ENCODE data around the gene IMPG2. TPM values are rescaled to one million over a fixed set of nuclear protein-coding genes. Genes with fewer than 3 reads are reported as not detected.

Gene IMPG2
- total and polyA plus RNA-seq, 2 donors (not counting 1 experiment from before 2014, with no cell fraction given), result 0.21 to 0.44 TPM

DNA sequence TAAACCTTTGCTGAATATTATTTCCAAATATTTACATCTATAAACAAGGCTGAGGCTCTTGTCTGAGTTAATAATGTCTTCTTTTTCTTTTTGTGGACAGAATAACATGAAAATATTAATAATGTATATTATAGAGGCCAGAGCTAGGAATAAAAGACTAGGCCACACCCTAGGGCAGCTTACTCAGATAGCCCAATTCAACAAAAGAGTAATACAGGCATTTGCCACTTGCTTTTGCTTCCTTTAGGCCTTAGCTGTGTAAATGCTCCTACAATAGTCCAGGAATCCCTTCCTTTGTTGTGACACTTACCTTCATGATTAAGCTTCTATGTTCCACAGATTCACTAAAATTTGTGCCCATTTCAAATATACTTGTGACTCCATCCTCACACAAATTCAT, 16.5 kb downstream of the IMPG2 start:
- ATAC-seq (ENCODE audit: low read depth) (no peak), DNase-seq (no peak)
- H3K4me3 ChIP-seq (ENCODE audit: control extremely low read depth in 1 of 5, extremely low read depth in 1 of 5, insufficient read depth in 1 of 5, low read depth in 2 of 5, low read length in 4 of 5), result no peak overlapping the region
- no peaks in the 10 kb centered on the region for H4K20me1 ChIP-seq (ENCODE audit: control insufficient read depth, insufficient read depth, low read length, poor library complexity, severe bottlenecking)
- ChIA-PET POLR2A (no interaction called here), CTCF (no interaction called here)
- no peak overlapping the region for H3K27ac ChIP-seq (ENCODE audit: low read length in 2 of 2)
- Mint-ChIP-seq H3K9me3 (ENCODE audit: insufficient read depth) (peaks cover 25% of the 10 kb centered on the region), H3K4me3 (no peak overlapping the region), H3K4me1 (no peaks in the 10 kb centered on the region), H3K27ac (no peak overlapping the region), H3K27me3 (no peaks in the 10 kb centered on the region)
- intact Hi-C loops (cut with micrococcal nuclease), result no loop called here
- no peak overlapping the region for H2AFZ ChIP-seq (ENCODE audit: insufficient read depth, low read depth, low read length, poor library complexity, severe bottlenecking)
- no peaks in the 10 kb centered on the region for H3K4me1 ChIP-seq (ENCODE audit: control insufficient read depth in 2 of 2, insufficient read depth in 2 of 2, low read length in 2 of 2)
- H3K79me2 ChIP-seq (ENCODE audit: control insufficient read depth, insufficient read depth, low read length), result no peaks in the 10 kb centered on the region
- H3K36me3 ChIP-seq (replicated peaks in 1 of 2; ENCODE audit: control extremely low read depth in 1 of 2, control insufficient read depth in 1 of 2, extremely low read depth in 1 of 2, insufficient read depth in 2 of 2, low read length in 1 of 2), result peaks cover 0 to 1% of the 10 kb centered on the region in 2 experiments
- no peak for TF ChIP-seq EZH2 (IDR thresholded peaks at IDR 0.05; ENCODE audit: borderline replicate concordance, insufficient read depth, low read depth, low read length, poor library complexity, severe bottlenecking)
- no peaks in the 10 kb centered on the region for H3K27me3 ChIP-seq (replicated peaks in 1 of 4; ENCODE audit: control extremely low read depth in 1 of 4, control insufficient read depth in 3 of 4, insufficient read depth in 4 of 4, low read length in 3 of 4)
- no peak overlapping the region for H3K4me2 ChIP-seq (replicated peaks; ENCODE audit: low read depth, low read length, poor library complexity, severe bottlenecking)
- no peak overlapping the region for H3K9ac ChIP-seq (ENCODE audit: low read length)
- peaks cover 7 to 22% (median 16%) of the 10 kb centered on the region in 3 donors for H3K9me3 ChIP-seq (ENCODE audit: control extremely low read depth in 1 of 3, control insufficient read depth in 2 of 3, insufficient read depth in 1 of 3, low read length in 2 of 3)

DNA sequence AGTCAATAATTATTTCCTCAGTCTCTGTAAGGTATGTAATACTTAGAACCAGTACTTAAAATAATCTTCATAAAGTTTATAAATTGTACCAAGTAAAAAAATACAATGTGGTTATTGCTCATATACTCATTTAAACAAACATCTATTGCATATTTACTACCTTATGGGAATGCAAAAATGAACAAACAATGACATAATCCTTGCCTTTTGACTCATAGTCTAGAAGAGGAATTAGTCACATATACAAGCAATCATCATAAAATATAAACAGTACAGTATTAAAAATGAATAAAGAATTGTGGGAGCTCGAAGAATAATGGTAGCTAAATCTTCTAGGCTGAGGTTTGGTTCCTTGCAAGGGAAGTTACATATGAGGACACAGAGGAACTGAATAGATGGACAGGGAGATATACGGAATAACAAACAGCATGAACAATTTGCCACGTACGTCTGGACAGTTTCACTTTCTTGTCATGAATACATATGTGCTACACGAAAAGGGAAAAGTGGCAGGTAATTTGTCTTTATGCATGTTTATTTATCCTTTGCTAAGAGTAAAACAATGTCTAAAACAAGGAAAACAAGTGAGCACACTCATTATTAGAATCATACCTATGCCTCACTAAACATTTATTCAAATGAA, 17.2 kb downstream of the IMPG2 start:
- no peaks in the 10 kb centered on the region for H3K4me1 ChIP-seq (ENCODE audit: control insufficient read depth in 2 of 2, insufficient read depth in 2 of 2, low read length in 2 of 2)
- H4K20me1 ChIP-seq (ENCODE audit: control insufficient read depth, insufficient read depth, low read length, poor library complexity, severe bottlenecking), result no peaks in the 10 kb centered on the region
- H3K4me2 ChIP-seq (replicated peaks; ENCODE audit: low read depth, low read length, poor library complexity, severe bottlenecking), result no peak overlapping the region
- H3K9me3 ChIP-seq (ENCODE audit: control extremely low read depth in 1 of 3, control insufficient read depth in 2 of 3, insufficient read depth in 1 of 3, low read length in 2 of 3), result peaks cover 7 to 18% (median 13%) of the 10 kb centered on the region in 3 donors
- 60% methylated on average over 2 of the region's 5 CpGs for WGBS (ENCODE audit: insufficient coverage)
- TF ChIP-seq CTCF (IDR thresholded peaks at IDR 0.05), result no peak
- no peak for TF ChIP-seq EZH2 (IDR thresholded peaks at IDR 0.05; ENCODE audit: borderline replicate concordance, insufficient read depth, low read depth, low read length, poor library complexity, severe bottlenecking)
- H3K27me3 ChIP-seq (replicated peaks in 1 of 4; ENCODE audit: control extremely low read depth in 1 of 4, control insufficient read depth in 3 of 4, insufficient read depth in 4 of 4, low read length in 3 of 4), result no peaks in the 10 kb centered on the region
- no peak overlapping the region for H3K4me3 ChIP-seq (ENCODE audit: control extremely low read depth in 1 of 5, extremely low read depth in 1 of 5, insufficient read depth in 1 of 5, low read depth in 2 of 5, low read length in 4 of 5)
- H3K9ac ChIP-seq (ENCODE audit: low read length), result no peak overlapping the region
- peaks cover 24% of the 10 kb centered on the region for H3K9me3 Mint-ChIP-seq (ENCODE audit: insufficient read depth)
- H3K36me3 ChIP-seq (replicated peaks in 1 of 2; ENCODE audit: control extremely low read depth in 1 of 2, control insufficient read depth in 1 of 2, extremely low read depth in 1 of 2, insufficient read depth in 2 of 2, low read length in 1 of 2), result peaks cover 0 to 1% of the 10 kb centered on the region in 2 experiments
- no peaks in the 10 kb centered on the region for H3K79me2 ChIP-seq (ENCODE audit: control insufficient read depth, insufficient read depth, low read length)
- ChIA-PET POLR2A (no interaction called here), CTCF (no interaction called here)
- H3K4me3 Mint-ChIP-seq, result no peak overlapping the region
- intact Hi-C loops (cut with micrococcal nuclease), result no loop called here
- no peak overlapping the region for H2AFZ ChIP-seq (ENCODE audit: insufficient read depth, low read depth, low read length, poor library complexity, severe bottlenecking)
- no peak overlapping the region for H3K27ac Mint-ChIP-seq
- no peaks in the 10 kb centered on the region for H3K4me1 Mint-ChIP-seq
- H3K27me3 Mint-ChIP-seq, result no peaks in the 10 kb centered on the region
- no peak for ATAC-seq (ENCODE audit: low read depth)
- DNase-seq, result no peak
- H3K27ac ChIP-seq (ENCODE audit: low read length in 2 of 2), result no peak overlapping the region
